ENCODE measurements around the gene SSBP3.
"Not testable (repeated sequence)": the region's sequence is repeated elsewhere in the genome, so short reads cannot be mapped to it uniquely, and the experiment has no call there.

SSBP3 gene

GRCh38 chr1:54207896-54208295 lies 198.3 kb downstream of the SSBP3 start:
- DNase-seq, result not testable (repeated sequence)

GRCh38 chr1:54207287-54207686 lies 198.9 kb downstream of the SSBP3 start:
- no peak for DNase-seq

- DNase-seq, result no peak
Observed at GRCh38 chr1:54204199-54204598, 202.0 kb downstream of the SSBP3 start.

GRCh38 chr1:54200519-54200997 lies 205.6 kb downstream of the SSBP3 start:
- no peak for DNase-seq

- peak; percentile 91 for DNase-seq
Observed at GRCh38 chr1:54199765-54200518, 206.3 kb downstream of the SSBP3 start, which contains the start of the genes CYB5RL and MRPL37. Gene CYB5RL (minus strand): TSS chr1:54200030. CDS start chr1:54195616, 4,414 bp downstream. Gene MRPL37 (plus strand): TSS chr1:54200167. CDS start chr1:54200244, 77 bp downstream.

- DNase-seq, result no peak
Observed at GRCh38 chr1:54199151-54199764, 206.9 kb downstream of the SSBP3 start.

- no peak for DNase-seq
Observed at GRCh38 chr1:54193453-54193852, 212.7 kb downstream of the SSBP3 start.

GRCh38 chr1:54191525-54191924 lies 214.7 kb downstream of the SSBP3 start:
- DNase-seq, result no peak

GRCh38 chr1:54190526-54190925 lies 215.7 kb downstream of the SSBP3 start:
- DNase-seq, result no peak

- DNase-seq, result no peak
Observed at GRCh38 chr1:54188291-54188690, 217.9 kb downstream of the SSBP3 start.

GRCh38 chr1:54186056-54186455 lies 220.1 kb downstream of the SSBP3 start:
- DNase-seq, result no peak

GRCh38 chr1:54180701-54181360 lies 225.4 kb downstream of the SSBP3 start:
- DNase-seq, result no peak

- DNase-seq, result no peak
Observed at GRCh38 chr1:54178296-54179070, 227.7 kb downstream of the SSBP3 start.

- no peak for DNase-seq
Observed at GRCh38 chr1:54177726-54178125, 228.5 kb downstream of the SSBP3 start.

- no peak for DNase-seq
Observed at GRCh38 chr1:54176621-54177327, 229.4 kb downstream of the SSBP3 start.

Measured in KG1 (cell line).